Keratinocyte (primary cell): ENCODE results near the gene TP53TG3E. TPM values are rescaled to one million over a fixed set of nuclear protein-coding genes. Genes with fewer than 3 reads are reported as not detected.
"Not testable (repeated sequence)": the region's sequence is repeated elsewhere in the genome, so short reads cannot be mapped to it uniquely, and the experiment has no call there.

Experiments used
- DNase-seq: peaks from one replicate; pipeline ENCODE4 v3.0.0-alpha.2; 2011; ENCODE audit warnings: low read depth, missing footprints, low spot score
- FAIRE-seq: peaks from 2 replicates; lab custom pipeline; 2011; peaks lifted over from hg19 to GRCh38; lab: Jason Lieb, UNC
- H2AFZ ChIP-seq: 2 replicates; pipeline ENCODE4 v1.6.0; 2012; ENCODE audit warnings: low read length, control low read depth, inconsistent platforms; ENCODE audit not compliant: control insufficient read depth
- H3K27ac ChIP-seq: 2 replicates; pipeline ENCODE4 v1.5.1; 2011; ENCODE audit warnings: low read length; ENCODE audit not compliant: control insufficient read depth, insufficient read depth
- H3K27me3 ChIP-seq: 3 replicates; pipeline ENCODE4 v1.6.0; 2011; ENCODE audit warnings: low read length; ENCODE audit not compliant: control insufficient read depth, insufficient read depth; ENCODE audit errors: extremely low read depth
- H3K36me3 ChIP-seq, 2 experiments: 2 replicates in 1 of 2; 3 replicates in 1 of 2; pipeline ENCODE4 v1.5.1; 2011; ENCODE audit warnings: low read length in 2 of 2, mild to moderate bottlenecking in 1 of 2; ENCODE audit not compliant: control insufficient read depth in 2 of 2, insufficient read depth in 2 of 2; ENCODE audit errors: extremely low read depth in 1 of 2
- H3K4me1 ChIP-seq: 3 replicates; pipeline ENCODE4 v1.5.1; 2011; ENCODE audit warnings: low read length; ENCODE audit not compliant: control insufficient read depth, insufficient read depth; ENCODE audit errors: extremely low read depth
- H3K4me2 ChIP-seq: 3 replicates; pipeline ENCODE4 v1.6.0; 2011; ENCODE audit warnings: low read depth, low read length; ENCODE audit not compliant: control insufficient read depth, insufficient read depth; ENCODE audit errors: extremely low read depth
- H3K4me3 ChIP-seq, 3 experiments: fragments of 200-600 bp in 1 of 3; sonication (generic) in 1 of 3; 2 replicates in 2 of 3; 3 replicates in 1 of 3; pipeline ENCODE4 v1.5.1; 2011 to 2016; ENCODE audit warnings: low read length in 3 of 3, mild to moderate bottlenecking in 3 of 3, control low read depth in 2 of 3, inconsistent platforms in 1 of 3, low read depth in 1 of 3, mixed read lengths in 1 of 3, mixed run types in 1 of 3, moderate library complexity in 1 of 3; ENCODE audit not compliant: control insufficient read depth in 2 of 3, insufficient read depth in 2 of 3; ENCODE audit errors: extremely low read depth in 1 of 3
- H3K79me2 ChIP-seq: 2 replicates; pipeline ENCODE4 v1.6.0; 2012; ENCODE audit warnings: low read length; ENCODE audit not compliant: control insufficient read depth, insufficient read depth
- H3K9ac ChIP-seq: 3 replicates; pipeline ENCODE4 v1.6.0; 2011; ENCODE audit warnings: low read length; ENCODE audit not compliant: control insufficient read depth, insufficient read depth; ENCODE audit errors: extremely low read depth
- H3K9me1 ChIP-seq: 3 replicates; pipeline ENCODE4 v1.6.0; 2011; ENCODE audit warnings: low read length; ENCODE audit not compliant: control insufficient read depth, insufficient read depth; ENCODE audit errors: extremely low read depth
- H3K9me3 ChIP-seq: 2 replicates; pipeline ENCODE4 v1.5.1; 2012; ENCODE audit warnings: low read depth, low read length; ENCODE audit not compliant: control insufficient read depth
- H4K20me1 ChIP-seq: 3 replicates; pipeline ENCODE4 v1.6.0; 2011; ENCODE audit warnings: low read length; ENCODE audit not compliant: control insufficient read depth, insufficient read depth; ENCODE audit errors: extremely low read depth
- dilution Hi-C: fragments of 300-500 bp; cut with MboI; formaldehyde crosslinking; loops from one replicate; pipeline ENCODE4 v1.7.0; 2020; ENCODE audit warnings: low sequenced_read_pairs; ENCODE audit not compliant: extremely low pct_ligation_motif_present
- polyA plus RNA-seq, 5 experiments: library from polyadenylated mRNA; depleted of rRNA in 3 of 5; stranded (reverse) in 3 of 5; stranded (forward) in 1 of 5; unstranded in 1 of 5; fragments of >200 nt; gene quantifications; 1 replicate in 1 of 5; 2 replicates in 3 of 5; 3 replicates in 1 of 5; pipeline versions ENCODE4 v1.2.1 to v1.2.3, GENCODE V29; 2011 to 2012; ENCODE audit warnings: missing spikeins in 2 of 5, low read depth in 1 of 5, low replicate concordance in 1 of 5
- small RNA-seq, 3 experiments: library from RNA; depleted of rRNA; stranded (forward); fragments of <200 nt; gene quantifications; one replicate each; pipeline ENCODE3, GENCODE V24; 2012; ENCODE audit warnings: low read depth in 3 of 3, low replicate concordance in 1 of 3; ENCODE audit not compliant: insufficient read length in 3 of 3

TP53TG3E gene
- polyA plus RNA-seq, 1 donor (not counting 4 experiments of a cell fraction or from before 2014, with no cell fraction given) = not detected

- H3K9me1 ChIP-seq, H3K4me3 ChIP-seq, dilution Hi-C loops, H4K20me1 ChIP-seq, H3K4me2 ChIP-seq, H2AFZ ChIP-seq, H3K9me3 ChIP-seq, H3K36me3 ChIP-seq, FAIRE-seq, H3K79me2 ChIP-seq, DNase-seq, H3K4me1 ChIP-seq, H3K9ac ChIP-seq, H3K27ac ChIP-seq, H3K27me3 ChIP-seq: not testable (repeated sequence)
These were observed 35.3 kb downstream of the TP53TG3E start for GRCh38 chr16:33339093-33340061.

Small RNAs within 50 kb of the gene (small RNA-seq; reads per million reads assigned to genes)
- 0 reads per million in 3 experiments for gene AC141257.3

Other genes starting within 250 kb of the TP53TG3E start
- gene TP53TG3C, start 110.1 kb upstream of the TP53TG3E start, polyA plus RNA-seq = not detected in 3 replicates
- gene TP53TG3B, start 56.5 kb downstream of the TP53TG3E start, polyA plus RNA-seq = not detected in 3 replicates
- not detected in 3 replicates for gene TP53TG3F, start 155.3 kb downstream of the TP53TG3E start, polyA plus RNA-seq